Mesendoderm (in vitro differentiated cells): ENCODE measurements around the gene AIMP1.
"Not testable (repeated sequence)": the region's sequence is repeated elsewhere in the genome, so short reads cannot be mapped to it uniquely, and the experiment has no call there.

ENCODE experiments used
- DNase-seq: peaks from one replicate; pipeline ENCODE4 v3.0.0; 2013
- H2AK5ac ChIP-seq: 2 replicates; pipeline ENCODE4 v1.6.1; 2013; ENCODE audit warnings: low read length, inconsistent platforms
- H2BK120ac ChIP-seq: 2 replicates; pipeline ENCODE4 v1.6.1; 2013; ENCODE audit warnings: low read depth, mild to moderate bottlenecking, low read length, moderate library complexity, mixed read lengths
- H2BK15ac ChIP-seq: replicated peaks from 2 replicates; pipeline ENCODE4 v1.6.1; 2013; ENCODE audit warnings: low read depth, mild to moderate bottlenecking, moderate library complexity
- H2BK5ac ChIP-seq: 2 replicates; pipeline ENCODE4 v1.6.1; 2013; ENCODE audit warnings: low read length, inconsistent platforms
- H3K18ac ChIP-seq: 2 replicates; pipeline ENCODE4 v1.6.1; 2013; ENCODE audit warnings: mild to moderate bottlenecking, low read length, mixed read lengths
- H3K23ac ChIP-seq: one replicate; pipeline ENCODE4 v1.6.1; 2013; ENCODE audit warnings: low read length
- H3K27ac ChIP-seq: 2 replicates; pipeline ENCODE4 v1.5.1; 2013; ENCODE audit warnings: low read depth, mild to moderate bottlenecking, inconsistent platforms, low read length, moderate library complexity
- H3K27me3 ChIP-seq: 2 replicates; pipeline ENCODE4 v1.6.1; 2013; ENCODE audit warnings: low read length, control low read depth, mild to moderate bottlenecking, inconsistent platforms; ENCODE audit not compliant: insufficient read depth, poor library complexity
- H3K36me3 ChIP-seq: 2 replicates; pipeline ENCODE4 v1.6.1; 2013; ENCODE audit warnings: low read length, inconsistent platforms; ENCODE audit not compliant: control insufficient read depth, insufficient read depth
- H3K4ac ChIP-seq: one replicate; pipeline ENCODE4 v1.6.1; 2013; ENCODE audit warnings: low read depth, mild to moderate bottlenecking, low read length, moderate library complexity
- H3K4me1 ChIP-seq: 2 replicates; pipeline ENCODE4 v1.6.1; 2013; ENCODE audit warnings: low read depth, low read length, inconsistent platforms; ENCODE audit not compliant: control insufficient read depth
- H3K4me2 ChIP-seq: 2 replicates; pipeline ENCODE4 v1.6.1; 2013; ENCODE audit warnings: low read length
- H3K4me3 ChIP-seq: 2 replicates; pipeline ENCODE4 v1.5.1; 2013; ENCODE audit warnings: mild to moderate bottlenecking, low read length
- H3K56ac ChIP-seq: one replicate; pipeline ENCODE4 v1.6.1; 2013; ENCODE audit warnings: low read length
- H3K79me1 ChIP-seq: 2 replicates; pipeline ENCODE4 v1.6.1; 2013; ENCODE audit warnings: low read length, inconsistent platforms
- H3K79me2 ChIP-seq: 2 replicates; pipeline ENCODE4 v1.6.1; 2013; ENCODE audit warnings: mild to moderate bottlenecking, low read length; ENCODE audit not compliant: control insufficient read depth, insufficient read depth
- H3K9ac ChIP-seq: 2 replicates; pipeline ENCODE4 v1.6.1; 2013; ENCODE audit warnings: low read length, inconsistent platforms
- H4K5ac ChIP-seq: one replicate; pipeline ENCODE4 v1.6.1; 2013; ENCODE audit warnings: low read length
- H4K8ac ChIP-seq: one replicate; pipeline ENCODE4 v1.6.1; 2013; ENCODE audit warnings: low read depth, mild to moderate bottlenecking, control low read depth, low read length, moderate library complexity
- WGBS: extraction: QIAGEN DNeasy Blood & Tissue Kit; methylation state at CpG from one replicate; pipeline ENCODE4 v1.1.7; 2013; ENCODE audit warnings: low lambda C conversion rate, missing lambda C conversion rate; ENCODE audit not compliant: insufficient coverage; ENCODE audit errors: extremely low coverage; 5-methylcytosine and 5-hydroxymethylcytosine counted together

Gene AIMP1

DNA sequence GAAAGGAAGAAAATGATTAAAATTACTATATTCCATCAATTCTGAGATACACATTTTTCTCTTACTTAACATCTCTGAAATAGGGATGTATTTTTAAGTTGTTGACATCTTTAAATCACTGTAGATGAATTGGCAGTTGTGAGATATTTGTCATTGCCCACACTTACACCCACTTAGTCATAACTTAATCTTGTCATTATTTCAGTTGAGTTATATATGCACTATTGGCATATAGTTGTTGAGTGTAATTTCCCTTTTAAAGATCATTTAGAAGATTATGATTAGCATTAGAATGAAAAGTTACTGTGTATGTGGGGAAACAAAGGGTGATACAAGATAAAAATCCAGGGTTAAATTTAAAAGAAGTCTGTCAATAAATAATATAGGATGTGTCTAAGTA lies 2.2 kb downstream of the AIMP1 start:
- peaks cover 2% of the 10 kb centered on the region for H3K4me1 ChIP-seq
- peaks cover 21% of the 10 kb centered on the region for H3K79me2 ChIP-seq
- H3K27ac ChIP-seq, result no peak overlapping the region
- no peak overlapping the region for H2BK5ac ChIP-seq
- no peak overlapping the region for H3K9ac ChIP-seq
- H4K5ac ChIP-seq, result no peak overlapping the region
- H3K36me3 ChIP-seq, result no peaks in the 10 kb centered on the region
- no peak overlapping the region for H2AK5ac ChIP-seq
- H3K4me3 ChIP-seq, result no peak overlapping the region
- no peak overlapping the region for H3K56ac ChIP-seq
- H2BK15ac ChIP-seq, result no peak overlapping the region
- DNase-seq, result no peak
- H3K18ac ChIP-seq, result no peak overlapping the region
- H3K79me1 ChIP-seq, result peaks cover 11% of the 10 kb centered on the region
- H2BK120ac ChIP-seq, result no peak overlapping the region
- H3K27me3 ChIP-seq, result no peaks in the 10 kb centered on the region
- H4K8ac ChIP-seq, result no peak overlapping the region
- H3K23ac ChIP-seq, result no peak overlapping the region
- H3K4me2 ChIP-seq, result no peak overlapping the region
- H3K4ac ChIP-seq, result no peak overlapping the region

DNA sequence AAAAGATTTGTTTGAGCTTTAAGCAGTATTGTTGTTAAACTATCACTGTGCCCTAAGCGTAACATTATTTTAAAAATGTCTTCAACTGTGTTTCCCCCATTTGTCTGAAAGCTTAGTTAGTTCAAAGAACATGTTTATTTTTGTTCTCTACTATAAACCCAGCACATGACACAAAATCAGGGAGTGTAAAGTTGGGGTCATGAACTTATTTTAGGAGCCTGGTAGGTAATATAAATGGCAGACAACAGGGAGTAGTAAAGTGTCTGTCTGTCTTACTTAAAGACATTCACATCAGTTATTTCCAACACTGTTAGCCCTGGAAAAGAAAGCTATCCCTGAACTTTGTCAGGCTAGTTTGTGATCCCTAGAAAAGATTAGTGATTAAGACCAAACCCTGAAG lies 3.9 kb downstream of the AIMP1 start:
- Histone ChIP-seq H2BK120ac (no peak overlapping the region), H3K27ac (no peak overlapping the region), H3K36me3 (no peaks in the 10 kb centered on the region), H4K8ac (no peak overlapping the region), H3K79me2 (peaks cover 19% of the 10 kb centered on the region), H2BK15ac (no peak overlapping the region), H3K23ac (no peak overlapping the region), H3K9ac (no peak overlapping the region), H3K4me2 (no peak overlapping the region), H3K4me3 (no peak overlapping the region), H2BK5ac (no peak overlapping the region), H4K5ac (no peak overlapping the region), H3K4ac (no peak overlapping the region), H3K4me1 (peaks cover 2% of the 10 kb centered on the region), H2AK5ac (no peak overlapping the region), H3K18ac (no peak overlapping the region), H3K56ac (no peak overlapping the region), H3K79me1 (peaks cover 11% of the 10 kb centered on the region), H3K27me3 (no peaks in the 10 kb centered on the region)
- no peak for DNase-seq
- no CpG with 5 or more reads among the region's 1 CpG for WGBS

DNA sequence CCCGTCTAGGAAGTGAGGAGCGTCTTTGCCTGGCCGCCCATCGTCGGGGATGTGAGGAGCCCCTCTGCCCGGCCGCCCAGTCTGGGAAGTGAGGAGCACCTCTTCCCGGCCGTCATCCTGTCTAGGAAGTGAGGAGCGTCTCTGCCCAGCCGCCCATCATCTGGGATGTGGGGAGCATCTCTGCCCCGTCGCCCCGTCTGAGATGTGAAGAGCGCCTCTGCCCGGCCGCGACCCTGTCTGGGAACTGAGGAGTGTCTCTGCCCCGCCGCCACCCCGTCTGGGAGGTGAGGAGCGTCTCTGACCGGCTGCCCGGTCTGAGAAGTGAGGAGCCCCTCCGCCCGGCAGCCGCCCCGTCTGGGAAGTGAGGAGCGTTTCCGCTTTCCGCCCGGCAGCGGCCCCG lies 4.8 kb downstream of the AIMP1 start:
- H3K79me1 ChIP-seq, H2BK15ac ChIP-seq, H3K4ac ChIP-seq, H3K9ac ChIP-seq, H4K5ac ChIP-seq, H3K18ac ChIP-seq, H4K8ac ChIP-seq, H3K27me3 ChIP-seq, H2BK5ac ChIP-seq, H3K23ac ChIP-seq, DNase-seq, H3K4me1 ChIP-seq, H3K4me3 ChIP-seq, H3K36me3 ChIP-seq, H2AK5ac ChIP-seq, H2BK120ac ChIP-seq, H3K56ac ChIP-seq, H3K27ac ChIP-seq, H3K4me2 ChIP-seq: not testable (repeated sequence)
- WGBS, result no CpG with 5 or more reads among the region's 34 CpGs
- H3K79me2 ChIP-seq, result peaks cover 14% of the 10 kb centered on the region

DNA sequence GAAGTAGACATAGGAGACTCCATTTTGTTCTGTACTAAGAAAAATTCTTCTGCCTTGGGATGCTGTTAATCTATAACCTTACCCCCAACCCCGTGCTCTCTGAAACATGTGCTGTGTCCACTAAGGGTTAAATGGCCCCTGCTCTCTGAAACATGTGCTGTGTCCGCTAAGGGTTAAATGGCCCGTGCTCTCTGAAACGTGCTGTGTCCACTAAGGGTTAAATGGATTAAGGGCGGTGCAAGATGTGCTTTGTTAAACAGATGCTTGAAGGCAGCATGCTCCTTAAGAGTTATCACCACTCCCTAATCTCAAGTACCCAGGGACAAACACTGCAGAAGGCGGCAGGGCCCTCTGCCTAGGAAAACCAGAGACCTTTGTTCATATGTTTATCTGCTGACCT lies 5.5 kb downstream of the AIMP1 start:
- H4K5ac ChIP-seq, H3K56ac ChIP-seq, H2BK120ac ChIP-seq, H3K4me1 ChIP-seq, H4K8ac ChIP-seq, H3K79me1 ChIP-seq, H3K36me3 ChIP-seq, H3K4ac ChIP-seq, H3K4me2 ChIP-seq, H3K18ac ChIP-seq, H3K9ac ChIP-seq, H3K27me3 ChIP-seq, DNase-seq, H3K23ac ChIP-seq, H2BK5ac ChIP-seq, H2BK15ac ChIP-seq, H3K27ac ChIP-seq, H3K4me3 ChIP-seq, H2AK5ac ChIP-seq: not testable (repeated sequence)
- WGBS, result no CpG with 5 or more reads among the region's 6 CpGs
- peaks cover 12% of the 10 kb centered on the region for H3K79me2 ChIP-seq

DNA sequence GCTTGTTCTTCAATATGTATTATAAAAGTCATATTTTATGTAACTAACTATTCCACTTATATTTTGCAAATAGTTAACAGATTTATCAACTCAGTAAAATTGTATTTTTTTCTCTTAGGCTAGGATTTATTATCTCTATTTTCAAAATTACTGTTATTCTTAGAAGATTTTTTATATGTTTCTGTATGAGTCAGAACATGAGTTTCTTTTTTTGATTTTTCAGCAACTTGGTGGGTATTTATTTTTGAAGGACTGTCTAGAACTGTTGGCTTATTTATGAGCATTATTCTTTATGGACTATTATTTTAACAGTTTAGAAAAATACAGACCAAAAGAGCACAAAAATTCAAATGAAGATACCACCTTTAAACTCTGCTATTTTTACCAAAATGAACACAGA lies 6.8 kb downstream of the AIMP1 start:
- Histone ChIP-seq H3K18ac (no peak overlapping the region), H4K5ac (no peak overlapping the region), H3K4me1 (no peaks in the 10 kb centered on the region), H3K4ac (no peak overlapping the region), H3K23ac (no peak overlapping the region), H3K79me2 (no peaks in the 10 kb centered on the region), H3K79me1 (no peaks in the 10 kb centered on the region), H2AK5ac (no peak overlapping the region), H3K56ac (no peak overlapping the region), H3K27ac (no peak overlapping the region), H2BK15ac (no peak overlapping the region), H3K9ac (no peak overlapping the region), H2BK5ac (no peak overlapping the region), H2BK120ac (no peak overlapping the region), H3K4me2 (no peak overlapping the region), H3K36me3 (no peaks in the 10 kb centered on the region), H3K27me3 (no peaks in the 10 kb centered on the region), H3K4me3 (no peak overlapping the region), H4K8ac (no peak overlapping the region)
- DNase-seq, result no peak

DNA sequence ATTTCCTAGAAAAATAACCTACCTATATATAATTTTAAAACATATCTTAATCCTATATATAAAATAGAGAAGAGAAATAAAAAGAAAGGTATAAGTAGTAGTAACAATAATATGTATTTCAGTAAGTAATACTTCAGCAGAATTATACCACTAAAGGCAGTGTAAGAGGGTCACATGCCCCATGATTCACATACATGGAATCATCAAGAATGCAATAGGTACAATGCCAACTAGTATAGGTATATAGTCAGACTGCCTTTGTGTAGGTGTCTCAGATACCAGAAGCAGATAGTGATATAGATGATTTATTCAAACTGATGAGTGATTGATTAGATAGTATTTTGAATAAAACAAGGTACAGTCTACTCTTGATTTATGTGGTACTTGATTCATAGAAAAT lies 9.4 kb downstream of the AIMP1 start:
- no peak overlapping the region for H4K5ac ChIP-seq
- no peak overlapping the region for H3K4me3 ChIP-seq
- H2BK15ac ChIP-seq, result no peak overlapping the region
- no peak overlapping the region for H2BK5ac ChIP-seq
- H3K79me1 ChIP-seq, result no peaks in the 10 kb centered on the region
- H3K27ac ChIP-seq, result no peak overlapping the region
- H4K8ac ChIP-seq, result no peak overlapping the region
- no peak overlapping the region for H3K9ac ChIP-seq
- H3K23ac ChIP-seq, result no peak overlapping the region
- H3K27me3 ChIP-seq, result no peaks in the 10 kb centered on the region
- no peak overlapping the region for H3K4ac ChIP-seq
- DNase-seq, result no peak
- H2BK120ac ChIP-seq, result no peak overlapping the region
- no peak overlapping the region for H3K4me2 ChIP-seq
- H3K56ac ChIP-seq, result no peak overlapping the region
- no peaks in the 10 kb centered on the region for H3K79me2 ChIP-seq
- no peaks in the 10 kb centered on the region for H3K36me3 ChIP-seq
- no peak overlapping the region for H3K18ac ChIP-seq
- H2AK5ac ChIP-seq, result no peak overlapping the region
- H3K4me1 ChIP-seq, result no peaks in the 10 kb centered on the region
